HG03025 (cell line): ENCODE results near the gene FCRL6.

Experiments used
- ATAC-seq: cut with Tn5 transposase; IDR thresholded peaks from one replicate; pipeline ENCODE4 v1.9.1; 2021; ENCODE audit warnings: mild to moderate bottlenecking, moderate library complexity; ENCODE audit not compliant: unreplicated experiment, low FRiP score

Gene FCRL6, protein sequence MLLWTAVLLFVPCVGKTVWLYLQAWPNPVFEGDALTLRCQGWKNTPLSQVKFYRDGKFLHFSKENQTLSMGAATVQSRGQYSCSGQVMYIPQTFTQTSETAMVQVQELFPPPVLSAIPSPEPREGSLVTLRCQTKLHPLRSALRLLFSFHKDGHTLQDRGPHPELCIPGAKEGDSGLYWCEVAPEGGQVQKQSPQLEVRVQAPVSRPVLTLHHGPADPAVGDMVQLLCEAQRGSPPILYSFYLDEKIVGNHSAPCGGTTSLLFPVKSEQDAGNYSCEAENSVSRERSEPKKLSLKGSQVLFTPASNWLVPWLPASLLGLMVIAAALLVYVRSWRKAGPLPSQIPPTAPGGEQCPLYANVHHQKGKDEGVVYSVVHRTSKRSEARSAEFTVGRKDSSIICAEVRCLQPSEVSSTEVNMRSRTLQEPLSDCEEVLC

GRCh38 chr1:159802111-159802510 lies at the start of gene FCRL6:
Gene FCRL6 (plus strand): TSS chr1:159802360. CDS start chr1:159802425, 65 bp downstream.
- no peak for ATAC-seq

DNA sequence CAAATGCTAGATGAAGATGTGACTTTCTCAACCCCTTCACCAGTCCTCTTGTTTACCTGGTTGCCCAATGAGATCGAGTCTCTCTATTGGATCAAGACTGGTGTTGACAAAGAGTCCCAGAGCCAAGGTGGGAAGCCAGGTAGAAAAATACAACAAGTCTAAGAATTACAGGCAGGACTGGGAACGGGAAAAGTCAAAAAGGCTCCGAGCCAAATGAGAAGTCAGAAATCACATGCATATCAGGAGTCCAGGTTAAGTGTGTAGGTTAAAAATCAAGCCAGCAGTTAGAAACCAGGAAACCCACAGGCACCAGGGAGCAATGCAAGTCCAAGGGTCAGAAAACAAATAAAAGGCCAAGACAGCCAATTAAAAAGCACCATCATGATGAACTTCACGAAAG lies 48.8 kb upstream of the FCRL6 start:
- no peak for ATAC-seq

DNA sequence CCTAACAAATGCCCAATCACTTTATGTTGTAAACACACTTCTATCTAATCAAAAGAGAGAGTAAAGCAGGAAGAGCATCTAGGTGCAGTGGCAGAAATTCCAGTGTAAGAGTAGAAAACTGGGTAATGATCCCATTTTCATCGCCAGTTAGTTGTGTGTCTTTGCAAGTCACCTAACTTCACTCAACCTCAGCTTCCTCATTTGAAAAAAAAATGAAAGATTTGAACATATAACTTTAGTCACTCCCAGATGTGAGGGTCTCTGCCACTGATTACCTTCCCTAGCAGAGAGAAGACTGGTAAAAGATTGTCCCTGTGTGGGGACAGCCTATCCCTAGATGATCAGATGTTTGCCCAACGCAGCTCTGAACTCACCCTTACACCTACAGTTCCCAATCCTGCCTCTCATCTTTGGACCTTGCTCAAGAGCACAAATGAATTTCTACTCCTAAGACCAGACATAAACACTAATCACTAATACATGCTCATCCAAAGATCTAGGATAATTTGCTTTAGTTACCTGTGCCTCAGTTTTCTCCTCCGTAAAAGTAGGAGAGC lies 46.6 kb upstream of the FCRL6 start:
- no peak for ATAC-seq

DNA sequence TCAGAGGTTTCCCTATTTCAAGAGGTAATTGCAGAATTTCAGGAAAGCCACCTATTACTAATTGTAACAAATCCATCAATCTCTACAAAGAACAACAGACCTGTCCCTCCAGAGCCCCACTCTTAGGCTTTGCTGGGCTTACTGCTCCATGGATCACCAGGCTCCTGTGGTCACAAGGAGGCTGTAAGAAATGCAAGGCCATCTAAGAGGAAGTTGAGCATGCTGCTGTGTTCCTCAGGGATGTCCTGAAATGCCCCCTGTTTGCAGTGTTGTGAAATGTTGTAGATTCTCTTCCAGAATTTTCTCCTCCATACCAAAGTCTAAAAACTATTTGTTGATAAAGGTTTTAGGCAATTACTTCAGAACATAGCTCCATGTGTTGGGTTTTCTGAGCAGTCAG lies 45.8 kb upstream of the FCRL6 start:
- ATAC-seq, result no peak

GRCh38 chr1:159763686-159764085 lies 38.5 kb upstream of the FCRL6 start:
- no peak for ATAC-seq

DNA sequence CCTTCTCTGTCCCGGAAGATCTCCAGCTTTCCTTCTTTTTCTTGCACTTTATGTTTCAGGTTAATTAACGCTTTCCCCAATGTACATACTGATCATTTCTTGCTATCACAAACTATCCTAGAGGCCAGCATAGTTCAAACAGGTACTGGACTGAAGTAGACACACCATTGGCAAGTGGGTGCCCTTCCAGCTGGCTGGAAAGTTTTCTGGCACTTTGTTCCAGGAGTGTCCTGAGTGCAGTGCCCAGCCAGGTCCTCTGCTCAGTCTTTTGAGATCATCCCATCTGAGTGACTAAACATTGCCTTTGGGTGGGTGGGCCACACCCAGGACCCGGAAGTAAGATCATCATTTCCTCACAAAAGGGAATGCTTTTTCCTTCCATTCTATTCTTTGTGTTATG lies 36.4 kb upstream of the FCRL6 start:
- ATAC-seq, result no peak

GRCh38 chr1:159771127-159771895 lies 30.8 kb upstream of the FCRL6 start:
- ATAC-seq, result no peak

- ATAC-seq, result no peak
Measured at GRCh38 chr1:159774465-159774864, 27.7 kb upstream of the FCRL6 start.

- no peak for ATAC-seq
Measured at GRCh38 chr1:159775716-159776115, 26.4 kb upstream of the FCRL6 start.

GRCh38 chr1:159778266-159778665 lies 23.9 kb upstream of the FCRL6 start:
- ATAC-seq, result no peak

DNA sequence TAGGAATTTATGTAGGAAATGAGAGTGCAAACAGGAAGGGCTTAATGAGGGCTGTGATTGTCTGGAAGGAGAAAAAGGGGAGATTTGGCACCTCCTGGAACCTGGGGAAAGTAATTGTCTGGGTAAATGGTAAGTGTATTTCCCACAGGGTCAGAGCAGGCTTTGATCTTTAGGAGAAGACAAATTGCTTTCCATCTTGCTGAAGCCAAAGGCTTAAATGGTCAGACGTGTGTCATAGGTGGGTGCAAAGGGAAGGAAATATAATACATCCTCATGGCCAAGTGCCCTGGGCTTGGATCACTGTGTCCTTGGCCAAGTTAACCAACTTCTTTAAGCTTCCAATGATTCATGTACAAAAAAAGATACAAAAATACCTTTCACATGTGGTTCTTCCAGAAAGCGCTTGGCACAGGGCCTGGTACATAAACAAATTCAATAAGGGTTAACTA lies 22.7 kb upstream of the FCRL6 start:
- no peak for ATAC-seq

DNA sequence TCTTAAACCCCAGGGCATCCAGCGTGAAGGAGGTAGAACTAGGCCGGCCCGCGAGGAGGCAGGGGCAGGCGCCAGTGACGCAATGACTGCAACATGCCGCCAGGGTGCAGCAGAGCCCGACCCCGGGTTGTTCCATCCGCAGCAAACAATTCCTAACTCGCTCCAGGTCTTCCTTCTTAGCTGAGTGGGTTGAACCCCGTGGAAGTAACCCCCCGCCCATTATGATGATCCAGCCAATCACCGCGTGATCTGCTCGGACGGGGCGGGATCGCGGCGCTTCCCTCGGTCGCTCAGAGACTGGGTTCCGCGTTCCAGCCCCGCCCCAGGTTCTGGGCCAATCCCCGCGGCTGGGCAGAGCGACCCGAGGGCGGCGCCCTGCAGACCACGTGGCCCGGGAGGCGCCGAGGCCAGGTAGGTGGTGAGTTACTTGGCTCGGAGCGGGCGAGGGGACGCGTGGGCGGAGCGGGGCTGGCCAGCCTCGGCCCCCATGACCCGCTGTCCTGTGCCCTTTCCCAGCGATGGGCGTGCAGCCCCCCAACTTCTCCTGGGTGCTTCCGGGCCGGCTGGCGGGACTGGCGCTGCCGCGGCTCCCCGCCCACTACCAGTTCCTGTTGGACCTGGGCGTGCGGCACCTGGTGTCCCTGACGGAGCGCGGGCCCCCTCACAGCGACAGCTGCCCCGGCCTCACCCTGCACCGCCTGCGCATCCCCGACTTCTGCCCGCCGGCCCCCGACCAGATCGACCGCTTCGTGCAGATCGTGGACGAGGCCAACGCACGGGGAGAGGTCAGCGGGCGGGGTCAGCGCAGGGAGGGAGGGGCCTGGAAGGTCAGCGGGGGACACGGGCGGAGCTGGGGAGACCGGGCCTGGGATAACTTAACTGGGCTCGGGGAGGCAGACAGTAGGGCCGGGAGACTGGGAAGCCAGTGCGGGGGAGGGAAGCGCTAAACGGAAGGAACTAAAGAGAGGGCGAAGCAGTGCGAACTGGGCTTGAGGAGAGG lies 21.3 kb upstream of the FCRL6 start, which contains the start of gene DUSP23:
Gene DUSP23 (plus strand): TSS at position 380 of the 1,000 bp plus-strand sequence. CDS start 139 bp downstream, at position 519.
- ATAC-seq, result peak; percentile 96

DNA sequence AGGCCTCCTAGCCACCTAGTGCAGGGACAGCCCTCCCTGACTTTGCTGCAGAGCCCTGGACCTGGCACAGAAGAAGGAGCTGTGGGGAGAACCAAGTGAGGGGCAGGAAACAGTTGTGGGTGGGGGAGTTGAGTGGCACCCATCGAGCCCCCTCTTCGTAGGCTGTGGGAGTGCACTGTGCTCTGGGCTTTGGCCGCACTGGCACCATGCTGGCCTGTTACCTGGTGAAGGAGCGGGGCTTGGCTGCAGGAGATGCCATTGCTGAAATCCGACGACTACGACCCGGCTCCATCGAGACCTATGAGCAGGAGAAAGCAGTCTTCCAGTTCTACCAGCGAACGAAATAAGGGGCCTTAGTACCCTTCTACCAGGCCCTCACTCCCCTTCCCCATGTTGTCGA lies 20.2 kb upstream of the FCRL6 start:
- ATAC-seq, result no peak

DNA sequence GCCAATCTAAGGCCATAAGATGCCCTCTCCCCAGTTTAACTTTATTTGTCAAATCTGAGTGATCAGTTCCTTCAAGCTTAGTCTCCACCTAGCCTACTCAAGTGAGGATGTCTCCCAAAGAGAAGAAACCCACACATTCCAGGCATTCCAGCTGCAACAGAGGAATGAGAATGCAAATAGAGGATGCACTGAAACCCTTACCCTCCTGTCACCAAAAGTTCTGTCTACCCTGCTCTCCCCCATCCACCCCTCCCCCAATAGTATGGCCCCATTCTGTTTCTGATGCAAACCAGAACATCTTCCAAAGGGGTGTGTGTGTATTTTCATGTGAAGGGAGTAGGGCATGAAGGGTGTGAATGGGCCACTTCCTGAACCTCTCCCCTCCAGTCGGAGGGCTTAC lies 18.4 kb upstream of the FCRL6 start:
- ATAC-seq, result no peak

DNA sequence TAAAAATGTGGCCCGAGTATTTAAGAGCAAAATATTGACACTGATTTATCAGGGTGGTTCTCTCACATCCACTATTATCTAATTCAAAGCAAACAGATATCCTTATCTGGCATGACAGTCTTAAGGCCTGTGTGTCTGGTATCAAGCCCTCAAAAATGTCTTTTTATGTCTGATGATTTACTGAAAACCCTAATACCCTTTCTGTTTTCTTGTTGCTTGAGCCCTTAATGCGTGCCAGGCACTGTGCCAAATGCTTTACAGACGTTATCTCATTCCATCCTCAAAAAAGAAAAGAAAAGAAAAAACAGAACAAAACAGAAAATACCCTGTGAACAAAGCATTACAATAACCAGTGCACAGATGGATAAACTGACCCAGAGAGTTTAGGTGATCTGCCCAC lies 15.7 kb upstream of the FCRL6 start:
- ATAC-seq, result no peak

- ATAC-seq, result no peak
Measured at GRCh38 chr1:159786966-159787365, 15.2 kb upstream of the FCRL6 start.

GRCh38 chr1:159790237-159790917 lies 11.8 kb upstream of the FCRL6 start:
- ATAC-seq, result no peak

DNA sequence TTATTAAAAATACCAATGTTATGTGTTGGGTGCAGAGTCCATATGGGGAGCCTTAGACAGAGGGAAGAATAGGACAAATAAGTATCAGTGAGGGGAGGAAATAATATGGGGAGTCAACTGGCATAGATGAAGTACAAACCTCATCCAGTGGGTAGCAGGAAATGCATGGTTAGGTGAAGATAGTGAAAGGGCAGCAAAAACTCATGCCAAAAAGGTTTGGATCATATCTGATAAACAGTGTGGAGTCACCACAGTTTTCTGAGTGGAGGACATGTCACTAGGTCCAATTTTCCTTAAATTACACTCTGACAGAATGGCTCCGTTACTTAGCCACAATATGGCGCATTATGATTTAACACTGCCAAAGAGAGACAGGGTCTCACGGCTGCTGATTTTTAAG lies 11.1 kb upstream of the FCRL6 start:
- ATAC-seq, result no peak

DNA sequence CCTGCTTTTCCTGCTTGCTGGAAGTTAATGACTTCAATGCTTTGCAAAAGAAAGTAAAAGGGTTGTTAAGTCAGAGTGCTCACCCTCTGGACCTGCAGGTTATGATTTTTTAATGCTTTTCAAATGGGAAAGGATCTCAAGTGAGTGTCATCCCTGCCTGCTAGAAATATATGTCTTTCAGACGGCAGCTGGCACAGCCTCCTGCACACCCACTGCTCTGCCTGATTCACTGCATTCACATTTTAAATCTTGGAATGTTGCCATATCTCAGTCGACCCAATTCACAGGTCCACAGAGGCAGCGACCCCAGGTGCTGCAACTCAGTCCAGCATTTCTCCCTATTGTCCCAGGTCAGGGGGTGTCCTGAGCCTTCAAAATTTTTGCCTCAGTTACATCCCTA lies 10.7 kb upstream of the FCRL6 start:
- no peak for ATAC-seq

DNA sequence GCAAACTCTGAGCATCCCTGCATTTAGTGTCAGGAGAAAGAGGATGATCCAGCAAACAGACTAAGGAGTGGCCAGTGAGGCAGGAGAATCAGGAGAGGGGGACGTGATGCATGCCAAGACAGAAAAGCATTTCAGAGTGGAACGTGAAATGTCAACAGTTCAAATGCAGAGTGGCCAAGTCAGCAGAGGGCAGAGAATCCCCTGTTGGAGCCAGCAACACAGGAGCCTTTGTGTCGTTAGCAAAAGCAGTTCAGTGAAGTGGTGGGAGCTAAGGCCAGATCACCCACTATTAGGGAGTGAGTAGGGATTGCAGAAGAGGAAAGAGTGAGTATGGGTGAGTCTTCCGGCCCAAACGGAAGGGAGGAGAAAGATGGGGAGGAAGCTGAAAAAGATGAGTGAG lies 6.6 kb upstream of the FCRL6 start:
- ATAC-seq, result no peak
